ENCODE measurements around the gene TRMT44. TPM values are rescaled to one million over a fixed set of nuclear protein-coding genes. Genes with fewer than 3 reads are reported as not detected.

Gene TRMT44
- total RNA-seq, 2 donors from 2014 or later: 10.5 to 11.4 TPM

- H3K4me1 ChIP-seq: no peaks in the 10 kb centered on the region
- TF ChIP-seq, protein P1, sequence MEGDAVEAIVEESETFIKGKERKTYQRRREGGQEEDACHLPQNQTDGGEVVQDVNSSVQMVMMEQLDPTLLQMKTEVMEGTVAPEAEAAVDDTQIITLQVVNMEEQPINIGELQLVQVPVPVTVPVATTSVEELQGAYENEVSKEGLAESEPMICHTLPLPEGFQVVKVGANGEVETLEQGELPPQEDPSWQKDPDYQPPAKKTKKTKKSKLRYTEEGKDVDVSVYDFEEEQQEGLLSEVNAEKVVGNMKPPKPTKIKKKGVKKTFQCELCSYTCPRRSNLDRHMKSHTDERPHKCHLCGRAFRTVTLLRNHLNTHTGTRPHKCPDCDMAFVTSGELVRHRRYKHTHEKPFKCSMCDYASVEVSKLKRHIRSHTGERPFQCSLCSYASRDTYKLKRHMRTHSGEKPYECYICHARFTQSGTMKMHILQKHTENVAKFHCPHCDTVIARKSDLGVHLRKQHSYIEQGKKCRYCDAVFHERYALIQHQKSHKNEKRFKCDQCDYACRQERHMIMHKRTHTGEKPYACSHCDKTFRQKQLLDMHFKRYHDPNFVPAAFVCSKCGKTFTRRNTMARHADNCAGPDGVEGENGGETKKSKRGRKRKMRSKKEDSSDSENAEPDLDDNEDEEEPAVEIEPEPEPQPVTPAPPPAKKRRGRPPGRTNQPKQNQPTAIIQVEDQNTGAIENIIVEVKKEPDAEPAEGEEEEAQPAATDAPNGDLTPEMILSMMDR (IDR thresholded peaks at IDR 0.05): no peak
- no peaks in the 10 kb centered on the region for H3K36me3 ChIP-seq
- H3K9me3 ChIP-seq: no peaks in the 10 kb centered on the region
- DNase-seq (ENCODE audit: low spot score): no peak
- no peak overlapping the region for H3K4me3 ChIP-seq
- no peaks in the 10 kb centered on the region for H3K27me3 ChIP-seq
- no peak overlapping the region for H3K27ac ChIP-seq
Measured at GRCh38 chr4:8493484-8493883, 52.9 kb downstream of the TRMT44 start.

GRCh38 chr4:8494218-8494617, 53.6 kb downstream of the TRMT44 start:
- Histone ChIP-seq H3K4me1 (no peaks in the 10 kb centered on the region), H3K27me3 (no peaks in the 10 kb centered on the region), H3K4me3 (no peak overlapping the region), H3K27ac (no peak overlapping the region), H3K9me3 (no peaks in the 10 kb centered on the region), H3K36me3 (no peaks in the 10 kb centered on the region)
- no peak for DNase-seq (ENCODE audit: low spot score)
- TF ChIP-seq, protein P1 (IDR thresholded peaks at IDR 0.05): no peak

DNA sequence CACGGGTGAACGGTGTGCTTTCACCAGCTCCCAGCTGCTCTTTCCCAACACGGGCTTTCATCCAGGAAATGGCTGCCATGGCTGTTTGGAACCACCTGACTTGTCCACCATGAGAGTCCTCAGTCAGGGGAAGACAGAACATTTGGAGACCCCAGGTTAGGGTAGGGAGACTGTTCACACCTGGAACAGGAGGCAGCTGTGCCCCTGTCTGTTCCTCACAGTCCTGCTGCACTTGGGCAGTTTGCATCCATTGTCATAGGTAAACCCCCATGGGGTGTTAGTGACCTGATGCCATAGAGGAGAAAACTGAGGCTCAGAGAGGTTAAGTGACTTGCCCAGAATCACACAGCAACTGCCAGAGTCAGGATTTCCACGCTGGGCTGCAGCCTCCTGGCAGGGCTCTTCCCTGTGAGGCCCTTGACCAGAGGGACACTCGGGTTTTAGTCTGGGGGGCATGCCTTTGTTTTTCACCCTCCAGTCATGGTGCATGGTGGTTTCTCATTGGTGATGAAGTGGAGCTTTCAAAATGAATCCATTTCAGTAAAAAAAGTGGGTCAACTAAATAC, 54.5 kb downstream of the TRMT44 start:
- Histone ChIP-seq H3K27me3 (no peaks in the 10 kb centered on the region), H3K27ac (no peak overlapping the region), H3K36me3 (no peaks in the 10 kb centered on the region), H3K4me3 (no peak overlapping the region), H3K4me1 (no peaks in the 10 kb centered on the region), H3K9me3 (no peaks in the 10 kb centered on the region)
- DNase-seq (ENCODE audit: low spot score): no peak
- TF ChIP-seq, protein P1 (IDR thresholded peaks at IDR 0.05): no peak

DNA sequence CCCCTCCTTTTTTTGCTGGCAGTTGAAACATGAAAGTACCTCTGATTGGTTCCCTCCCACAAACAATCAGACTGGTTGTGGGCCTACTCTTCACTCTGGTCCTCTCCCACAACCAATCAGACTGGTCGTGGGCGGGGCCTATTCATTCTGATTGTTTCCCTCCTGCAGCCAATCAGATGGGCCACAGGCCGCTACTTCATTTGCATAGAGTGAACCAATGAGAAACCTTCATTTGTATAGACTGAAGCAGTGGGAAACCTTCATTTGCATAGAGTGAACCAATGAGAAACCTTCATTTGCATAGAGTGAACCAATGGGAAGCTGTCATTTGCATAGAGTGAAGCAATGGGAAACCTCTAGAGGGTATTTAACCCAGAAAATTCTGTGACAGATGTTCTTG, 55.2 kb downstream of the TRMT44 start:
- Histone ChIP-seq H3K4me3 (no peak overlapping the region), H3K27me3 (no peaks in the 10 kb centered on the region), H3K27ac (no peak overlapping the region), H3K4me1 (no peaks in the 10 kb centered on the region), H3K9me3 (no peaks in the 10 kb centered on the region), H3K36me3 (no peaks in the 10 kb centered on the region)
- no peak for DNase-seq (ENCODE audit: low spot score)
- TF ChIP-seq, protein P1 (IDR thresholded peaks at IDR 0.05): no peak

DNA sequence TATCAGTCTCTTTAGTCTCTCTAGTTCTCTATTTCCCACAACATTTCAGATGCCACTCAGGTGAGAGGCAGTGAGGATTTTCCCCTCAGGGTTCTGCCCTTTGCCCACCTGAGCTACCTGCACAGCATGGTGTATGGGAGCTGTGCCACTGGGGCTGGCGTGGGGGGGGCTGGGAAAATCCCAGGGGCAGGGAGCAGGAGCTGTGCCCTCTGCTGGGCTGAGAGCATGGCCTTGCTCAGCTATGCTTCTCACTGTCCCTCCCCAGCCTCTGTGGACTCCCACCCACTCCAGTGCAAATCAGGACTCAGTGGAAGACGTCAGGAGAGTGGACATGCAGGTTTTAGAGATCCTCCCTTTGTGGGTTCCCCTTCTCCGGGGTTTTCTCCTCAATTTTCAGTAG, 57.2 kb downstream of the TRMT44 start:
- no peaks in the 10 kb centered on the region for H3K36me3 ChIP-seq
- TF ChIP-seq, protein P1 (IDR thresholded peaks at IDR 0.05): no peak
- H3K4me3 ChIP-seq: no peak overlapping the region
- H3K27me3 ChIP-seq: no peaks in the 10 kb centered on the region
- peaks cover 0 to 7% of the 10 kb centered on the region in 2 donors for H3K4me1 ChIP-seq
- DNase-seq (ENCODE audit: low spot score): no peak
- H3K9me3 ChIP-seq: no peaks in the 10 kb centered on the region
- H3K27ac ChIP-seq: no peak overlapping the region

GRCh38 chr4:8500966-8501365, 60.4 kb downstream of the TRMT44 start:
- H3K27me3 ChIP-seq: no peaks in the 10 kb centered on the region
- DNase-seq (ENCODE audit: low spot score): no peak
- no peak overlapping the region for H3K4me3 ChIP-seq
- H3K36me3 ChIP-seq: no peaks in the 10 kb centered on the region
- peaks cover 0 to 35% of the 10 kb centered on the region in 2 donors for H3K4me1 ChIP-seq
- H3K27ac ChIP-seq: no peak overlapping the region
- no peaks in the 10 kb centered on the region for H3K9me3 ChIP-seq
- TF ChIP-seq, protein P1 (IDR thresholded peaks at IDR 0.05): no peak

Measured in right atrium auricular region (tissue), 2 donors.